ENCODE measurements around the gene CACNA2D3. TPM values are rescaled to one million over a fixed set of nuclear protein-coding genes. Genes with fewer than 3 reads are reported as not detected.
A peak's percentile ranks its signal among the peaks of the same experiment; 100 is the strongest.

Gene CACNA2D3
- total RNA-seq, 4 donors from 2014 or later, result 0.55 to 3.4 (median 1.6) TPM

DNA sequence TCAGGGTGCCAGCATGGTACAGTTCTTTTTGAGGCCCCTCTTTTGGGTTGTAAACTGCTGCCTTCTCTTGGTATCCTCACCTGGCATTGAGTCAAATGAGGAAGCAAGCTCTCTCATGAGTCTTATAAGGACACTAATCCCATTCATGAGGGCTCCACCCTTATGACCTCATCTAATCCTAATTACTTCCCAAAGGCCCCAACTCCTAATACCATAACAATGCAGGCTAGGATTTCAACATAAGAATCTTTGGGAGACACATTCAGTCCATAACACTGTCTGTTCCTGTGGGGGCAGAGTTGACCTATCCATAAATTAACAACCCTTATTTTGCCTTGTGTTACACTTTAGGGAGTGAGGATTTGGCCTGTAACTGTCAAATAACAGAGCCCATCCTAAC, 527.2 kb downstream of the CACNA2D3 start:
- in situ Hi-C loops (cut with MboI; ENCODE audit: low pct_ligation_motif_present in 1 of 4, low pct_unique_long_range_greater_than_20kb in 1 of 4, low sequenced_read_pairs in 3 of 4), result no loop called here
- Histone ChIP-seq H3K36me3 (no peaks in the 10 kb centered on the region), H3K9me3 (no peaks in the 10 kb centered on the region), H3K4me1 (no peaks in the 10 kb centered on the region), H3K27ac (no peak overlapping the region), H3K4me3 (no peak overlapping the region), H3K27me3 (no peaks in the 10 kb centered on the region)
- intact Hi-C loops (cut with DNase I; ENCODE audit: low total_unique reads), result no loop called here
- no peak for DNase-seq
- TF ChIP-seq, protein P1, sequence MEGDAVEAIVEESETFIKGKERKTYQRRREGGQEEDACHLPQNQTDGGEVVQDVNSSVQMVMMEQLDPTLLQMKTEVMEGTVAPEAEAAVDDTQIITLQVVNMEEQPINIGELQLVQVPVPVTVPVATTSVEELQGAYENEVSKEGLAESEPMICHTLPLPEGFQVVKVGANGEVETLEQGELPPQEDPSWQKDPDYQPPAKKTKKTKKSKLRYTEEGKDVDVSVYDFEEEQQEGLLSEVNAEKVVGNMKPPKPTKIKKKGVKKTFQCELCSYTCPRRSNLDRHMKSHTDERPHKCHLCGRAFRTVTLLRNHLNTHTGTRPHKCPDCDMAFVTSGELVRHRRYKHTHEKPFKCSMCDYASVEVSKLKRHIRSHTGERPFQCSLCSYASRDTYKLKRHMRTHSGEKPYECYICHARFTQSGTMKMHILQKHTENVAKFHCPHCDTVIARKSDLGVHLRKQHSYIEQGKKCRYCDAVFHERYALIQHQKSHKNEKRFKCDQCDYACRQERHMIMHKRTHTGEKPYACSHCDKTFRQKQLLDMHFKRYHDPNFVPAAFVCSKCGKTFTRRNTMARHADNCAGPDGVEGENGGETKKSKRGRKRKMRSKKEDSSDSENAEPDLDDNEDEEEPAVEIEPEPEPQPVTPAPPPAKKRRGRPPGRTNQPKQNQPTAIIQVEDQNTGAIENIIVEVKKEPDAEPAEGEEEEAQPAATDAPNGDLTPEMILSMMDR (IDR thresholded peaks at IDR 0.05), result no peak
- TF ChIP-seq POLR2AphosphoS5 (IDR thresholded peaks at IDR 0.05), result no peak
- no peak for TF ChIP-seq EP300 (IDR thresholded peaks at IDR 0.05; ENCODE audit: low read depth)
- no peak for TF ChIP-seq POLR2A (IDR thresholded peaks at IDR 0.05)

DNA sequence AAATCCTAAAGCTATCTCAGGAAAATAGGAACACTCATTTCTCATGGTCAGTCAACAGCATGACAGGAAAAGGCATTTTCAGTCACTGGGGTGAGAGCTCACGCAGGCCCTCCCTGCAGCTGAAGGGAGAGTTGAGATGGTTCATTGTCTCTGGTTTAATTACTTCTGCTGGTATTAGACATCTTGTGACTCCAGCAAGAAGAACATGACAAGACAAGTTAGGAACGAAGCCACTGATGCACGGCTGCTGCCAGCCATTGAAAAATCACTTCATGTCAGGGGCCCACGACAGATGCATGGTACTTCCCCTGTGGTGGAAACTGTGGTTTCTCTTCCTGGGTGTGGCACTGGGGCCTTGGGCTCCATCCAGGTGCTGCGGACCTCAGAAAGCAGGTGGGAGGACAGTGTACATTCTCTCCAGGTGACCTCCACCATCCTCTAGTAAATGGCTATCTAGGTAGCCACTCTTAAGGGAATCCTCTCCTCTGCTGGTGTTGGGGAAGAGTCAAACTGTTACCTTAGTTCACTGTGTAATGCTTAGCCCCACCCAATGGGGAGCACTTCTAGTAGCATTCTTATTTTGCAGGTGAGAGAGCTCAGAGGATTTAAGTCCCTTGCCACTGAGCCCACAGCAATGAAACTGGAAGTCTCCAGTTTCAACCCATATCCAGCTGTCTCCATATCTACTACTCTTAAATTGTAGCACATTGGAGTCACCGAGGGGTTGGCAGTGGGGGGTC, 531.3 kb downstream of the CACNA2D3 start:
- no peak for DNase-seq
- no peaks in the 10 kb centered on the region for H3K9me3 ChIP-seq
- H3K27ac ChIP-seq, result no peak overlapping the region
- 77 to 100% methylated on average over 1 to 6 of the region's 6 CpGs for WGBS, 2 donors (ENCODE audit: low coverage in 1 of 2)
- H3K4me3 ChIP-seq, result no peak overlapping the region
- in situ Hi-C loops (cut with MboI; ENCODE audit: low pct_ligation_motif_present in 1 of 4, low pct_unique_long_range_greater_than_20kb in 1 of 4, low sequenced_read_pairs in 3 of 4), result no loop called here
- H3K36me3 ChIP-seq, result no peaks in the 10 kb centered on the region
- no peaks in the 10 kb centered on the region for H3K4me1 ChIP-seq
- no peak for TF ChIP-seq EP300 (IDR thresholded peaks at IDR 0.05; ENCODE audit: low read depth)
- intact Hi-C loops (cut with DNase I; ENCODE audit: low total_unique reads), result no loop called here
- no peaks in the 10 kb centered on the region for H3K27me3 ChIP-seq

DNA sequence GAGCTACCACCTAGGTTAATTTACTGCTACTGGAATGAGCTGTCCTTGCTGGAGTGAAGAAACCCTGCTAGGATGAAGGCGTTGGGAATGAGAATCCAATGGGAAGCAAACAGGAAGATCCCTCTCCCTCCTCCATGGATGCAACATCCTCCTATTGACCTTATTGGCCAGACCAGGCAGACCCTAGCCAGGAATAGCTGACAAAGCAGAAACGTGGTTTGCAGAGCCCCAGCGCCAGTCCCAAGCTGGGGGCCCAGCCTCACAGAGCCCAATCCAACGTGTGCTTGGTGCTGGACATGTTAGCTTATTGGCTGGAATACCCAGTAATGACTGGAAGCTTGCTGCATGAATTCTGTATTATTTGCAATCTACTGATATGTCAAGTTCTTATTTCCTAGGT, 532.4 kb downstream of the CACNA2D3 start:
- Histone ChIP-seq H3K4me3 (no peak overlapping the region), H3K27ac (no peak overlapping the region), H3K36me3 (no peaks in the 10 kb centered on the region), H3K9me3 (no peaks in the 10 kb centered on the region), H3K27me3 (no peaks in the 10 kb centered on the region), H3K4me1 (no peaks in the 10 kb centered on the region)
- intact Hi-C loops (cut with DNase I; ENCODE audit: low total_unique reads), result no loop called here
- DNase-seq, result no peak
- 82 to 92% methylated on average over 2 to 4 of the region's 4 CpGs for WGBS, 2 donors (ENCODE audit: low coverage in 1 of 2)
- TF ChIP-seq, protein P1 (IDR thresholded peaks at IDR 0.05), result no peak
- TF ChIP-seq POLR2AphosphoS5 (IDR thresholded peaks at IDR 0.05) (no peak), POLR2A (IDR thresholded peaks at IDR 0.05) (no peak), EP300 (IDR thresholded peaks at IDR 0.05; ENCODE audit: low read depth) (no peak)
- in situ Hi-C loops (cut with MboI; ENCODE audit: low pct_ligation_motif_present in 1 of 4, low pct_unique_long_range_greater_than_20kb in 1 of 4, low sequenced_read_pairs in 3 of 4), result no loop called here

DNA sequence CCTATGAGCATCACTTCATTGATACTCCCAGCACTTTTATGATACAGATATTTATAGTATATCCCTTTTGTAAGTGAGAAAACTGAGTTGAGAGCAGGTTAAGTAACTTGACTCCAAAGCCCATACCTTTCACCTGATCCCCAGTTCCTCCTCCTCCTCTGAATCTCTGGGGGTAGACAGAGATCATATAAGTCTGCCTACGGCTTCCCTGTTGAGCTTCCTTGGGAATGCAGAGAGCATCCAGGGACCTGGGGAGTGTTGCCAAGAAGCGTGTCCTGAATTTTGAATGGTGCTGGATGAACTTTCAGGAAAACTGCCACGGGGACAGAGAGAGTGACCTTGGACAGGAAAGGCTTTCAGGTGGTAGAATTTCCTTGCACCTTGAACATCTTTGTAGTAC, 537.0 kb downstream of the CACNA2D3 start:
- no peak overlapping the region for H3K4me3 ChIP-seq
- intact Hi-C loops (cut with DNase I; ENCODE audit: low total_unique reads) (no loop called here), in situ Hi-C loops (cut with MboI; ENCODE audit: low pct_ligation_motif_present in 1 of 4, low pct_unique_long_range_greater_than_20kb in 1 of 4, low sequenced_read_pairs in 3 of 4) (no loop called here)
- no peak for TF ChIP-seq POLR2AphosphoS5 (IDR thresholded peaks at IDR 0.05)
- TF ChIP-seq EP300 (IDR thresholded peaks at IDR 0.05; ENCODE audit: low read depth), result no peak
- TF ChIP-seq, protein P1 (IDR thresholded peaks at IDR 0.05), result no peak
- TF ChIP-seq POLR2A (IDR thresholded peaks at IDR 0.05), result no peak
- no peak for DNase-seq
- 83 to 86% methylated on average over 1 to 3 of the region's 3 CpGs for WGBS, 2 donors (ENCODE audit: low coverage in 1 of 2)
- no peak overlapping the region for H3K27ac ChIP-seq
- no peaks in the 10 kb centered on the region for H3K4me1 ChIP-seq
- H3K27me3 ChIP-seq, result no peaks in the 10 kb centered on the region
- H3K36me3 ChIP-seq, result no peaks in the 10 kb centered on the region
- no peaks in the 10 kb centered on the region for H3K9me3 ChIP-seq

DNA sequence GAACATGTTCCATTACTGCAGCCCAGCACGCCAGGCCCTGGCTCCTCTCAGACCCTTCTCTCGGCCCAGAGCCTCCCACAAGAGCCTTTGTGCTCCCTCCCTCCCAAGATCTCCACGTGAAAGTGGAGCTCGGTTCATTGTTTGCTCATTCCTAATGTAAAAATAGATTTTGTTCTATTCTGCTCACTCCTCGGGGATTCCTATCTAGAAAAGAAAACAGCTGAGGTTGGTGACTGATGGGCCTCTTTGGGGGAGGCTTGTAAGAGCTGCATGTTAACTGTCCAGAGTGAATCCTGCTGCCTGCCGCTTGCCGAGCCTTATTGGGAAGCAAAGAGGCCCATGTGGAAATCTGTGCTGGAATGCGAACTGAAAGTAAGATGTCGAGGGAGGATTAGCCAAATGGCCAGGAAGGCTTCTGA, 538.4 kb downstream of the CACNA2D3 start:
- peak; percentile 15 for DNase-seq
- TF ChIP-seq POLR2AphosphoS5 (IDR thresholded peaks at IDR 0.05) (no peak), EP300 (IDR thresholded peaks at IDR 0.05; ENCODE audit: low read depth) (no peak), POLR2A (IDR thresholded peaks at IDR 0.05) (no peak)
- TF ChIP-seq, protein P1 (IDR thresholded peaks at IDR 0.05), result no peak

More for the DNA sequence above, 538.4 kb downstream of the CACNA2D3 start:
- Histone ChIP-seq H3K27ac (peak overlapping the region in 3 of 4 donors; percentile 49 to 71 (median 61)), H3K9me3 (no peaks in the 10 kb centered on the region), H3K27me3 (no peaks in the 10 kb centered on the region), H3K36me3 (no peaks in the 10 kb centered on the region), H3K4me3 (no peak overlapping the region), H3K4me1 (no peaks in the 10 kb centered on the region)
- intact Hi-C loops (cut with DNase I; ENCODE audit: low total_unique reads), result no loop called here
- in situ Hi-C loops (cut with MboI; ENCODE audit: low pct_ligation_motif_present in 1 of 4, low pct_unique_long_range_greater_than_20kb in 1 of 4, low sequenced_read_pairs in 3 of 4), result no loop called here
- 68 to 76% methylated on average over 2 to 9 of the region's 9 CpGs for WGBS, 2 donors (ENCODE audit: low coverage in 1 of 2)

All from transverse colon (tissue), 4 donors.